Neural progenitor cell (in vitro differentiated cells): ENCODE measurements around the gene OSBP. TPM values are rescaled to one million over a fixed set of nuclear protein-coding genes. Genes with fewer than 3 reads are reported as not detected.

Experiments used
- DNase-seq: peaks from one replicate; pipeline ENCODE4 v3.0.0-alpha.2; 2016; ENCODE audit warnings: low spot score
- H2AFZ ChIP-seq: fragments of 200-600 bp; sonication (generic); replicated peaks from 2 replicates; pipeline ENCODE4 v1.6.1; 2016; ENCODE audit warnings: antibody characterized with exemption
- H3F3A ChIP-seq: fragments of 200-600 bp; sonication (generic); 2 replicates; pipeline ENCODE4 v1.6.1; 2016; ENCODE audit warnings: antibody characterized with exemption, low read depth
- H3K27ac ChIP-seq: fragments of 200-600 bp; sonication (generic); 2 replicates; pipeline ENCODE4 v1.5.1; 2016; ENCODE audit warnings: mild to moderate bottlenecking
- H3K27me3 ChIP-seq: fragments of 200-600 bp; sonication (generic); 2 replicates; pipeline ENCODE4 v1.6.1; 2016; ENCODE audit warnings: mild to moderate bottlenecking, moderate library complexity
- H3K36me3 ChIP-seq: fragments of 200-600 bp; sonication (generic); 2 replicates; pipeline ENCODE4 v1.5.1; 2016
- H3K4me1 ChIP-seq: fragments of 200-600 bp; sonication (generic); 2 replicates; pipeline ENCODE4 v1.6.1; 2016; ENCODE audit warnings: mixed run types
- H3K4me2 ChIP-seq: fragments of 200-600 bp; sonication (generic); 2 replicates; pipeline ENCODE4 v1.6.1; 2016
- H3K4me3 ChIP-seq: fragments of 200-600 bp; sonication (generic); 2 replicates; pipeline ENCODE4 v1.5.1; 2016
- H3K79me2 ChIP-seq: fragments of 200-600 bp; sonication (generic); 2 replicates; pipeline ENCODE4 v1.6.1; 2016; ENCODE audit warnings: low read depth
- H3K9ac ChIP-seq: fragments of 200-600 bp; sonication (generic); 2 replicates; pipeline ENCODE4 v1.6.1; 2016
- H3K9me3 ChIP-seq: fragments of 200-600 bp; sonication (generic); 2 replicates; pipeline ENCODE4 v1.5.1; 2016; ENCODE audit warnings: low read depth
- H4K20me1 ChIP-seq: fragments of 200-600 bp; sonication (generic); 2 replicates; pipeline ENCODE4 v1.6.1; 2016; ENCODE audit warnings: low read depth
- H3K27ac Mint-ChIP-seq: 3 replicates; pipeline ENCODE4 v1.8.0; 2021; ENCODE audit warnings: mixed read lengths
- H3K27me3 Mint-ChIP-seq: 2 replicates; pipeline ENCODE4 v1.8.0; 2022; ENCODE audit warnings: low read depth, mild to moderate bottlenecking, inconsistent platforms, moderate library complexity, mixed read lengths; ENCODE audit not compliant: insufficient read depth
- H3K36me3 Mint-ChIP-seq: 3 replicates; pipeline ENCODE4 v1.8.0; 2021; ENCODE audit warnings: mixed read lengths
- H3K4me1 Mint-ChIP-seq: 3 replicates; pipeline ENCODE4 v1.8.0; 2021; ENCODE audit warnings: mixed read lengths
- H3K4me3 Mint-ChIP-seq: 3 replicates; pipeline ENCODE4 v1.8.0; 2021; ENCODE audit warnings: mild to moderate bottlenecking, moderate library complexity, mixed read lengths
- H3K9me3 Mint-ChIP-seq: 3 replicates; pipeline ENCODE4 v1.8.0; 2020; ENCODE audit warnings: mixed read lengths
- CTCF ChIP-seq: fragments of 200-600 bp; sonication (generic); IDR thresholded peaks from 2 replicates; pipeline ENCODE4 v1.5.1; 2017; ENCODE audit warnings: antibody characterized with exemption, mild to moderate bottlenecking
- EZH2 ChIP-seq: fragments of 200-600 bp; sonication (generic); IDR thresholded peaks from 2 replicates; pipeline ENCODE4 v1.6.1; 2017; ENCODE audit warnings: antibody characterized with exemption, mild to moderate bottlenecking, moderate library complexity
- EZH2phosphoT487 ChIP-seq: fragments of 200-600 bp; sonication (generic); IDR thresholded peaks from 2 replicates; pipeline ENCODE4 v1.6.1; 2017; ENCODE audit warnings: antibody characterized with exemption
- total RNA-seq: library from RNA; depleted of rRNA; stranded (reverse); fragments of >200 nt; gene quantifications from 2 replicates; pipeline ENCODE4 v1.2.3, GENCODE V29; 2015; ENCODE audit warnings: low replicate concordance

The OSBP gene
- total RNA-seq, 1 donor from 2014 or later, result 22.7 TPM

GRCh38 chr11:59658036-59658435, 42.5 kb upstream of the OSBP start:
- Histone ChIP-seq H3K4me3 (no peak overlapping the region), H3K4me2 (no peak overlapping the region), H3K27me3 (no peaks in the 10 kb centered on the region), H3K36me3 (peaks cover 31% of the 10 kb centered on the region), H3F3A (no peaks in the 10 kb centered on the region), H3K9me3 (no peaks in the 10 kb centered on the region), H3K9ac (no peak overlapping the region), H3K79me2 (peaks cover 19% of the 10 kb centered on the region), H3K4me1 (no peaks in the 10 kb centered on the region), H2AFZ (no peak overlapping the region), H3K27ac (no peak overlapping the region), H4K20me1 (peaks cover 15% of the 10 kb centered on the region)
- peaks cover 21% of the 10 kb centered on the region for H3K36me3 Mint-ChIP-seq
- H3K27ac Mint-ChIP-seq, result no peak overlapping the region
- TF ChIP-seq EZH2, result no peak
- TF ChIP-seq EZH2phosphoT487, result no peak
- TF ChIP-seq CTCF, result no peak
- no peaks in the 10 kb centered on the region for H3K4me1 Mint-ChIP-seq
- no peaks in the 10 kb centered on the region for H3K9me3 Mint-ChIP-seq
- no peaks in the 10 kb centered on the region for H3K27me3 Mint-ChIP-seq
- no peak for DNase-seq
- no peak overlapping the region for H3K4me3 Mint-ChIP-seq

- Mint-ChIP-seq H3K27ac (no peak overlapping the region), H3K4me3 (no peak overlapping the region), H3K9me3 (no peaks in the 10 kb centered on the region), H3K4me1 (no peaks in the 10 kb centered on the region), H3K27me3 (no peaks in the 10 kb centered on the region), H3K36me3 (peaks cover 30% of the 10 kb centered on the region)
- H3F3A ChIP-seq, result no peaks in the 10 kb centered on the region
- no peak overlapping the region for H3K4me2 ChIP-seq
- no peak overlapping the region for H3K27ac ChIP-seq
- H3K36me3 ChIP-seq, result peaks cover 28% of the 10 kb centered on the region
- H3K79me2 ChIP-seq, result no peaks in the 10 kb centered on the region
- H4K20me1 ChIP-seq, result peaks cover 6% of the 10 kb centered on the region
- H3K9ac ChIP-seq, result no peak overlapping the region
- no peak for DNase-seq
- H3K4me1 ChIP-seq, result no peaks in the 10 kb centered on the region
- no peak overlapping the region for H2AFZ ChIP-seq
- H3K4me3 ChIP-seq, result no peak overlapping the region
- no peak for TF ChIP-seq EZH2phosphoT487
- TF ChIP-seq CTCF, result no peak
- TF ChIP-seq EZH2, result no peak
- H3K9me3 ChIP-seq, result no peaks in the 10 kb centered on the region
- H3K27me3 ChIP-seq, result no peaks in the 10 kb centered on the region
Observed at GRCh38 chr11:59654893-59655292, 39.3 kb upstream of the OSBP start.

- H3K27ac ChIP-seq, result no peak overlapping the region
- H2AFZ ChIP-seq, result no peak overlapping the region
- H3K9me3 Mint-ChIP-seq, result no peaks in the 10 kb centered on the region
- no peak overlapping the region for H3K9ac ChIP-seq
- H3K4me1 ChIP-seq, result no peaks in the 10 kb centered on the region
- no peaks in the 10 kb centered on the region for H3K79me2 ChIP-seq
- peaks cover 3% of the 10 kb centered on the region for H3K27me3 Mint-ChIP-seq
- no peak overlapping the region for H3K4me3 ChIP-seq
- no peaks in the 10 kb centered on the region for H4K20me1 ChIP-seq
- no peak for TF ChIP-seq CTCF
- H3F3A ChIP-seq, result no peaks in the 10 kb centered on the region
- H3K4me2 ChIP-seq, result no peak overlapping the region
- no peak overlapping the region for H3K27ac Mint-ChIP-seq
- no peak for DNase-seq
- H3K9me3 ChIP-seq, result no peaks in the 10 kb centered on the region
- no peaks in the 10 kb centered on the region for H3K27me3 ChIP-seq
- H3K36me3 Mint-ChIP-seq, result peaks cover 63% of the 10 kb centered on the region
- H3K4me3 Mint-ChIP-seq, result no peak overlapping the region
- peaks cover 35% of the 10 kb centered on the region for H3K36me3 ChIP-seq
- H3K4me1 Mint-ChIP-seq, result no peaks in the 10 kb centered on the region
Observed at GRCh38 chr11:59647245-59647980, 31.8 kb upstream of the OSBP start.
